ENCODE results near the gene KRTAP4-11. TPM values are rescaled to one million over a fixed set of nuclear protein-coding genes. Genes with fewer than 3 reads are reported as not detected.
"Not testable (repeated sequence)": the region's sequence is repeated elsewhere in the genome, so short reads cannot be mapped to it uniquely, and the experiment has no call there.

Gene KRTAP4-11
- polyA plus RNA-seq, 1 donor: not detected

DNA sequence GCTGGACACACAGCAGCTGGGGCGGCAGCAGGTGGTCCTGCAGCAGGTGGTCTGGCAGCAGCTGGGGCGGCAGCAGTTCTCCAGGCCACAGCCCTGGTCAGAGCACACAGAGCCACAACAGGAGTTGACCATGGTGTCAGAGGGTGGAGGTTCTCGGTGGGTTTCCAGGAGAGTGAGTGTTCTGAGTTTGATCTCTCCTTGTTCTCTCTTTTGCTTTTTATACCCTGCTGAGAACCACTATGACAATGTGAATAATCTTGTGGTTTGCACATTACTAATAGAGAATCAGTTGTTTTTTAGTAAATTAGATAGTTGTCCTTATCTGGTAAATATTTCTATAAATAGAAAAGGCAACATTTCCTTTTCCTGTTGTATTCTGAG, 5.8 kb upstream of the KRTAP4-11 start, which contains the start of gene KRTAP4-12:
KRTAP4-12 (minus strand) TSS at position 192 of the 381 bp plus-strand sequence; CDS start at position 132, 60 bp downstream.
- DNase-seq (ENCODE audit: low read depth): not testable (repeated sequence)

DNA sequence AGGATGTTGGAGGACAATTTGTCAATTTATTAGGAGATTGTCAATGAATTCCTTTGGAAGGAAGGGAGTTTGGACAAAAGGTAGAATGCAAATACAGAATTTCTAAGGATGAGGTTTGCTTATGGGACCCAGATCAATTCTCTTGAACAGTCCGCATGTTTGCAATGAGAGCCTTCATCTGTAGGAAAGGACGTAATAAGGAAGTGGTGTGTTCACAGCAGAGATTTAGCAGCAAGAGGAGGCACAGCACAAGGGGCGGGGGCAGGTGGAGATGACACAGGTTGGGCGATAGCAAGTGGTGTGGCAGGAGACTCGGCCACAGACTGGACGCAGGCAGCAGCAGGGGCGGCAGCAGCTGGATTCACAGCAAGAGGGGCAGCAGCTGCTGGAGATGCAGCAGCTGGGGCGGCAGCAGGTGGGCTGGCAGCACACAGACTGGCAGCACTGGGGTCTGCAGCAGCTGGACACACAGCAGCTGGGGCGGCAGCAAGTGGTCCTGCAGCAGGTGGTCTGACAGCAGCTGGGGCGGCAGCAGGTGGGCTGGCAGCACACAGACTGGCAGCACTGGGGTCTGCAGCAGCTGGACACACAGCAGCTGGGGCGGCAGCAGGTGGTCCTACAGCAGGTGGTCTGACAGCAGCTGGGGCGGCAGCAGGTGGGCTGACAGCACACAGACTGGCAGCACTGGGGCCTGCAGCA, 5.3 kb upstream of the KRTAP4-11 start:
- not testable (repeated sequence) for DNase-seq (ENCODE audit: low read depth)

DNA sequence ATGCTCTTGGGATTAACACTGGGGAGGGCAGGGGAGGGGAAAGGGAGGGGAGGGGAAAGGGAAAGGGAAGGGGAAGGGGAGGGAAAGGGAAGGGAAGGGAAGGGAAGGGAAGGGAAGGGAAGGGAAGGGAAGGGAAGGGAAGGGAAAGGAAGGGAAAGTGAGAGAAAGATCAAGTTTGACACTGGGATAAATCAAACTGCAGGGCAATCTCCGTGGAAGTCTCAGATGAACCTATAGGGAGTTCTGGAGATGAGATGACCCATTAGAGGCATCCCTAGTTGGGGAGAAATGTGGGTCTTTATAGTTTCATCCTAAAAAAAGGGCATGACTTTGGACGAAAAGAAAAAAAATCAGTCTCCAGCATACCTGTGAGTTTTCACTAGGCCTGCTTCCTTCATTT, 3.6 kb upstream of the KRTAP4-11 start:
- DNase-seq (ENCODE audit: low read depth): no peak

DNA sequence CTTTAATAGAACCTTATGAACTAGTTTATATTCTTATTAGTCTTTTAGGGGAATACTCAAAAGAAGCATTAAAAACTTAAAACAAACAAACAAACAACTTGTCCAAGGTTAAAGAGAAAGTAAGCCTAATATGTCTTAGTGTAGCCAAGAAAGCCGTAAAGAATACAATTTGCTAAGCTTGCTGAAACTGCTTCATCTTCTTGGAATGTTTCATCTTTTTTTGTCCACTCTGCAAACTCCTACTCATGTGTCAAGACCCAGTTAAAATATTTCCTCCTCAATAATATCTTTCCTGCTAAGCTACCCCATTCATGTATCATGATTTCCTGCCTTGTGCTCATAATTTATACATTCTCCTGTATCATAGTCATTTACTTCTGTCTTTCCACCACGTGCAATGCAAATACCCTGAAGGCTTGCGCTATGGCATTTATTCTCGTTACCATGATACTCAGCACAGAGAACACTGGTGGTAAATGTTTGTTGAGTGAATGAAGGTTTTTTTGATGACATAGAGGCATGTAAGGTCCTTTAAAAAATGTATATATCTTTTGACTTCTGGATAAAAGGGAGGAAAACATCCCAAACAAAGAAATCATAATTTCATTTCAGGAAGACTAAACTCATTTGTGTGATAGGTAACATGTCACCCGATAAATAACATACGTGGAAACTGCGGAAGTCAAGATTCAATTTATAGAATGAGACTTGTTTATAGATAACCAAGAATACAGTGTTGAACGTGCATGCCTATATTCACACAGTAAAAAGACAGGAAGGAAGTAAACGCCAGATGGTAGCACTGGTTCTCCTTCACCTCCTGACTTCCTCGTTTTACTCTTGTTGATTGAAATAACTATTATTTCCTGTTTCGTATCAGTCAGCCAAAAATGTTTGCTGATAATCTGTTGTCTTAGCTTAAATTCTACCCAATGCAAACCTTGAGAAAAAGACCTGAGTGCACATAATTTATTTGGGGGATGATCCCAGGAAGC, 1.8 kb upstream of the KRTAP4-11 start:
- not testable (repeated sequence) for DNase-seq (ENCODE audit: low read depth)

DNA sequence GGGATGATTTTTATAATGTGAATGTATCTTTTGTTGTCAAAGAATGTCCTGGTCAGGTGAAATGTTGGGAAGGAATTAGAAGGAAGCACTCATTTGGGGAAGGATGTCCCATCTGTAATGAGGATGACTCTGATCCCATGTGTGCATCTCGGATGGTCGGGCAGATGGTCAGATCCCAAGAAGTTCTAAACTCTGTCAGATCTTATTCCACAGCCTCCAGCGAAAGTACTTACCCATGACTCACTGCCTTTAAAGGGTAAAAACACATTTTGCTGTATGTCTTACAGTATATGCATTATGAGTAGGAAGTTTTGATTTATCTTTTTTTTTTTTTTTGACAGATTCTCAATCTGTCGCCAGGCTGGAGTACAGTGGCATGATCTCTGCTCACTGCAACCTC, 548 bp upstream of the KRTAP4-11 start:
- no peak for DNase-seq (ENCODE audit: low read depth)

DNA sequence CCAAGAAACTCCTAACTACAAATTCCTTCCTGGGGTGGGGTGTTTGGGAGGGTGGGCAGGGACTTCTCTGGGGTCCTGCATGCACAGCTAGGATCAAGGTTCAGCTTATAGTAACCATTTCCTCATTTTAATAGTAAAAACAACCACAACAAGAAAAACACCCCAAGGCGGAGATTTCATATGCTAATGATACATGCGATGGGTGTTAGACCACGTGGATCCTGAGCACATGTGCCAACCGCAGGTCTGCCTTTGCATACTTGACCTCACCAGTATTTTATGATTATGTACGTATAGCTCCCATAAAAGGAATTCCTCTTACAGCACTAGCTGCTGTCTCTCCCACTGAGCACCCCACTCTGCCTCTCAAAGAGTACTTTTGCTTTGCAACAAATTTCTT, 1.9 kb downstream of the KRTAP4-11 start:
- DNase-seq (ENCODE audit: low read depth): no peak

DNA sequence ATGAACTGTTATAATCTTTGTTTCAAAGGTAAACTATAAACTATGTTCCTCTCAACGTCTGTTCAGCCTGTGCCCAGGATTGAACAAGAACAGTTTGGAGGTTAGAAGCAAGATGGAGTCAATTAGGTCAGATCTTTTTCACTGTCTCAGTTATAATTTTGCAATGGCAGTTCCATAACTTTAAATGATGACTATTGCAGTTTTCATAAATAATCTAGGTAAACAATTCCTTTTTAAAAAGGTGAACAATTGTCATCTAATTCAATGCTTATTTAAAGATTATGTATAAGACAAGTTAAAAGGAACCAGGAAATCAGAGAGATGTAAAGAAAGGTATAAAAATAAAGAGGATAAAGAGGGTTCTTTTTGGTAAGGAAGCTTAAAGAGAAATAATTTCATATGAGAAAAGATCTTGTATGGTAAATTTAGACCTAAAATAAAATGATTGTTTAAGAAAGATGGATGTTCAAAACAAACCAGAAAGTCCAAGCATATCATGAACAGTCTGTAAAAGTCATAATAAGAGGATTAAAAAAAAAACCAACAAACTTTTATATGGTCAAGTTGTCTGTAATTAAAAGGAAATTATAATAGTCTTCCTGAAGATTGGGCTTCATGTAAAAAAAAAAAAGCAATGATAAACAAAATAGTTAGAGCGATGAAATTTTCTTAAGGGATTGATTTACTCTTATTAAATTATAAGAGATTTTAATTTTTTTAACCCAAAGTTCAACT, 6.9 kb downstream of the KRTAP4-11 start:
- no peak for DNase-seq (ENCODE audit: low read depth)

DNA sequence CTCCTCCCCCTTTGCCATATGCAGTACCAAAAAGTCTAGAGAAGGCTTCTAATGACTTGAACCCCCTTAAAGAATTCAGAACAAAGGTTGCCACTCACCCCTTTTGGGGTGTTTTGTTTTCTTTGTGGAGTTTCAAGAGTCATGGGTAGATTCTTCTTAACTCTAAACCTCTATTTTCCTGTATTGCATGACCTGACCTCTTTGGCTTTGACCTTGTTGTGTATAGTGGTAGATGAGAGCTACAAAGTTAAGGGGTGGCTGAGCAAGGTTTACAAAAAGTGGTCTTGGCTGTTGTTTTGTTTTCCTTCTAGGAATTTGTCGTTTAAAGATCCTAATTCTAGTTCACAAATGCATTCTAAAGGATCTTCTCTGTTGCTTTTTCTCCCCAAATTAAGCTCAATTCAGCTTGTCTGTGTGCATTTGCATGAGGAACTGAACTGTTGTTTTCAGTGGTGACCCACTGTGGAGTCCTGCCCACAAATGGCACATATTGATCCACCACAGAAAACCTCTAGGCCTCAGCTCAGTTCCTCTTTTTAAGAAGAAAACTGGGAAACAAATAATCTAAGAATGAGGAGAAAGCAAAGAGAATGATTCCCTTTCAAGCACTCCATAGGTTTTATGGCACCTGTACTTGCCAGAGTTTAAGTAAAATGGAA, 9.3 kb downstream of the KRTAP4-11 start:
- DNase-seq (ENCODE audit: low read depth): not testable (repeated sequence)

DNA sequence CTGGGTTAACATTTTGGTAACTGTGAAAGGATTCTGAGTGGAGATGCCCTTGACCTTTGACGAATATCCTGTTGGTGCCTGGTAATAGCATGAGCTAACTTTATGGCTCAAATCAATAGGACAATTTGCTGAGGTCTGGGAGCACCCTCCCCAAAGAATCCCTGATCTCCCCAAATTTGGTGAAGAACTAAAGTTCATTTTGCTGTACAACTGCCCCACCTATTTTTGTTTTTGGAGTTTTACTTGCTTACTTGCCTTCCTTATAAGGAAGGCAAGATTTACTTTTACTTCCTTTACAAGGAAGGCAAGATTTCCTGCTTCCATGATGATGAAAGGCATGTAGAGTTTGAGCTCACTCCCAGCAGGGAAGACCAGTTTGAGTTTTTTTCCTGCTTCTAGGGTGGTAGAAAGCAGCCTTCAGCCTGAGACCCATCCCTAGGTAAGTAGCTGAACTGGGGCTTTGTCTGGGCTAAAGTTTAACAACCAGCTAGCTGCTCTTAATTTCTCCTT, 10.2 kb downstream of the KRTAP4-11 start:
- no peak for DNase-seq (ENCODE audit: low read depth)

DNA sequence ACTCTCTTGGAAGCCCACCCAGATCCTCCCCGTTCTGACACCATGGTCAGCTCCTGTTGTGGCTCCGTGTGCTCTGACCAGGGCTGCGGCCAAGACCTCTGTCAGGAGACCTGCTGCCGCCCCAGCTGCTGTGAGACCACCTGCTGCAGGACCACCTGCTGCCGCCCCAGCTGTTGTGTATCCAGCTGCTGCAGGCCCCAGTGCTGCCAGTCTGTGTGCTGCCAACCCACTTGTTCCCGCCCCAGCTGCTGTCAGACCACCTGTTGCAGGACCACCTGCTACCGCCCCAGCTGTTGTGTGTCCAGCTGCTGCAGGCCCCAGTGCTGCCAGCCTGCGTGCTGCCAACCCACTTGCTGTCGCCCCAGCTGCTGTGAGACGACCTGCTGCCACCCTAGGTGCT, 12.8 kb downstream of the KRTAP4-11 start, which contains the start of gene KRTAP4-9:
KRTAP4-9 (plus strand) TSS at position 43 of the 400 bp plus-strand sequence; CDS start at position 43, 0 bp downstream.
- DNase-seq (ENCODE audit: low read depth): not testable (repeated sequence)

DNA sequence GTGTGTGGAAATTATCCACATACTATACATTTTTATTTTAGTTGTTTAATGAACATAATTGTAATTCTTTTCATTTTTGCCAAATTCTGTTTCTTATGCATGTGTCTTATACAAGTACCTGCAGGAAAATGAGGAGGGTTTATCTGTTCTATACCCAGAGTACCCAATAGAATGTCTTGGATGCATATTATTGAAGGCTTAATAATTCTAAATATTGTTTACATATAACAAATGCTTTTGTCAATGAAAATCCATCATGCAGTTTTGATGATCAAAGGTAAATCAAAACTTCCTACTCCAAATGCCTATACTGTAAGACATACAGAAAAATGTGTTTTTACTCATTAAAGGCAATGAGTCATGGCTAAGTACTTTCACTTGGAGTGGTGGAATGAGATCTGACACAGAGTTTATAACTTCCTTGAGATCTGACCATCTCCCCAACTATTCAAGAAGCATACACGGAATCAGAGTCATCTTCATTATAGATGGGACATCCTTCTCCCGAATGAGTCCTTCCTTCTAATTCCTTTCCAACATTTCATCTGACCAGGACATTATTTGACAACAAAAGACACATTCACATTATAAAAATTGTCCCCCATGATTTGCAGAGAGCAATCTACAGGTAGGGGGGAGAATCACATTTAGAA, 13.7 kb downstream of the KRTAP4-11 start:
- not testable (repeated sequence) for DNase-seq (ENCODE audit: low read depth)

DNA sequence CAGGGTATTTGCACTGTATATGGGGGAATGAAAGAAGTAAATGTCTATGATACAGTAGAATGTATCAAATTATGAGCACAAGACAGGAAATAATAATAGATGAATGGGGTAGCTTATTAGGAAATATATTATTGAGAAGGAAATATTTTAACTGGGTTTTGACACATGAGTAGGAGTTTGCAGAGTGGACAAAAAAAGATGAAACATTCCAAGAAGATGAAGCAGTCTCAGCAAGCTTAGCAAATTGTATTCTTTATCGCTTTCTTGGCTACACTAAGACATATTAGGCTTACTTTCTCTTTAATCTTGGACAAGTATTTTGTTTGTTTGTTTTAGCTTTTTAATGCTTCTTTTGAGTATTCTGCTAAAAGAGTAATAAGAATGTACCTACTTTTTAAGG, 14.3 kb downstream of the KRTAP4-11 start:
- no peak for DNase-seq (ENCODE audit: low read depth)

DNA sequence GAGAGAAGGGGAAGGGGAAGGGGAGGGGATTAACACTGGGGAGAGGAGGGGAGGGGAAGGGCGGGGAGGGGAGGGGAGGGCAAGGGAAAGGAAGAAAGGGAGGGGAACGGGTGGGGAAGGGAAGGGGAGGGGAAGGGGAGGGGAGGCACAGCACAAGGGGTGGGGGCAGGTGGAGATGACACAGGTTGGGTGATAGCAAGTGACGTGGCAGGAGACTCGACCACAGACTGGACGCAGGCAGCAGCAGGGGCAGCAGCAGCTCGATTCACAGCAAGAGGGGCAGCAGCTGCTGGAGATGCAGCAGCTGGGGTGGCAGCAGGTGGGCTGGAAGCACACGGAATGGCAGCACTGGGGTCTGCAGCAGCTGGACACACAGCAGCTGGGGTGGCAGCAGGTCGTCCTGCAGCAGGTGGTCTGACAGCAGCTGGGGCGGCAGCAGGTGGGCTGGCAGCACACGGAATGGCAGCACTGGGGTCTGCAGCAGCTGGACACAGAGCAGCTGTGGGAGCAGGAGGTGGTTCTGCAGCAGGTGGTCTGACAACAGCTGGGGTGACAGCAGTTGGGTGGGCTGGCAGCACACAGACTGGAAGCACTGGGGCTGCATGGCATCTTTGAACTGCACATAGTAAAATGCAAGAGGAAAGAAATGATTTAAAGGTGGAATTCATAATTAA, 16.4 kb downstream of the KRTAP4-11 start, which contains the start of gene KRTAP4-16:
KRTAP4-16 (minus strand) TSS at position 624 of the 674 bp plus-strand sequence; CDS start at position 624, 0 bp downstream.
- DNase-seq (ENCODE audit: low read depth): no peak

DNA sequence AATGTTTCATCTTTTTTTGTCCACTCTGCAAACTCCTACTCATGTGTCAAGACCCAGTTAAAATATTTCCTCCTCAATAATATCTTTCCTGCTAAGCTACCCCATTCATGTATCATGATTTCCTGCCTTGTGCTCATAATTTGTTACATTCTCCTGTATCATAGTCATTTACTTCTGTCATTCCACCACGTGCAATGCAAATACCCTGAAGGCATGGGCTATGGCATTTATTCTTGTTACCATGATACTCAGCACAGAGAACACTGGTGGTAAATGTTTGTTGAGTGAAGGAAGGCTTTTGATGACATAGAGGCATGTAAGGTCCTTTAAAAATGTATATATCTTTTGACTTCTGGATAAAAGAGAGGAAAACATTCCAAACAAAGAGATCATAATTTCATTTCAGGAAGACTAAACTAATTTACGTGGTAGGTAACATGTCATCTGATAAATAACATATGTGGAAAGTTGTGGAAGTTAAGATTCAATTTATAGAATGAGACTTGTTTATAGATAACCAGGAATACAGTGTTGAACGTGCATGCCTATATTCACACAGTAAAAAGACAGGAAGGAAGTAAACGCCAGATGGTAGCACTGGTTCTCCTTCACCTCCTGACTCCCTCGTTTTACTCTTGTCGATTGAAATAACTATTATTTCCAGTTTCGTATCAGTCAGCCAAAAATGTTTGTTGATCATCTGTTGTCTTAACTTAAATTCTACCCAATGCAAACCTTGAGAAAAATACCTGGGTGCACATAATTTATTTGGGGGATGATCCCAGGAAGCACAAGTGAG, 18.3 kb downstream of the KRTAP4-11 start:
- DNase-seq (ENCODE audit: low read depth): not testable (repeated sequence)

DNA sequence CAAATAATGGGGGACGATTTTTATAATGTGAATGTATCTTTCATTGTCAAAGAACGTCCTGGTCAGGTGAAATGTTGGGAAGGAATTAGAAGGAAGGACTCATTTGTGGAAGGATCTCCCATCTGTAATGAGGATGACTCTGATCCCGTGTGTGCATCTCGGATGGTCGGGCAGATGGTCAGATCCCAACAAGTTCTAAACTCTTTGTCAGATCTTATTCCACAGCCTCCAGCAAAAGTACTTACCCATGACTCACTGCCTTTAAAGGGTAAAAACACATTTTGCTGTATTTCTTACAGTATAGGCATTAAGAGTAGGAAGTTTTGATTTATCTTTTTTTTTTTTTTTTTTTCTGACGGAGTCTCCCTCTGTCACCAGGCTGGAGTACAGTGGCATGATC, 19.7 kb downstream of the KRTAP4-11 start:
- no peak for DNase-seq (ENCODE audit: low read depth)

DNA sequence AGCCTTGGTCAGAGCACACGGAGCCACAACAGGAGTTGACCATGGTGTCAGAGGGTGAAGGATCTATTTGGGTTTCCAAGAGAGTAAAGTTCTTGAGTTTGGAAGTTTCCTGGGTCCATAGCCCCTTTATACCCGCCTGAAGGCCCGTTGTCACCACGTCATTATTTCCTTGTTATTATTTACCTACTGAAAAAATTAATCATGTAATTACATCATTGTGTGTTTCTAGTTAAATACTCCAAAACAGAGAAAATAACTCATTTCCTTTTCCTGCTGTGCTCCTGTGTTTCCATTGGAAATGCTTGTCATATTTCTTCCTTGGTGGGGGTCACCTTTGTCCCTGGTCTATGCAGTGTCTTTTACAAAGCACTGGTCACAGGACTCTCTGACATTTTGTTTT, 20.1 kb downstream of the KRTAP4-11 start, which contains the start of gene KRTAP4-8:
KRTAP4-8 (minus strand) TSS at position 101 of the 400 bp plus-strand sequence; CDS start at position 43, 58 bp downstream.
- no peak for DNase-seq (ENCODE audit: low read depth)

DNA sequence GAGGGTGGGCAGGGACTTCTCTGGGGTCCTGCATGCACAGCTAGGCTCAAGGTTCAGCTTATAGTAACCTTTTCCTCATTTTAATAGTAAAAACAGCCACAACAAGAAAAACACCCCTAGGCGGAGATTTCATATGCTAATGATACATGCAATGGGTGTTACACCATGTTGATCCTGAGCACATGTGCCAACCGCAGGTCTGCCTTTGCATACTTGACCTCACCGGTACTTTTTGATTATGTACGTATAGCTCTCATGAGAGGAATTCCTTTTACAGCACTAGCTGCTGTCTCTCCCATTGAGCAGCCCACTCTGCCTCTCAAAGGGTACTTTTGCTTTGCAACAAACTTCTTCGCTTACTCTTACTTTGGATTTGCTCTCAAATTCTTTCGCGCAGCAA, 22.1 kb downstream of the KRTAP4-11 start:
- DNase-seq (ENCODE audit: low read depth): no peak

DNA sequence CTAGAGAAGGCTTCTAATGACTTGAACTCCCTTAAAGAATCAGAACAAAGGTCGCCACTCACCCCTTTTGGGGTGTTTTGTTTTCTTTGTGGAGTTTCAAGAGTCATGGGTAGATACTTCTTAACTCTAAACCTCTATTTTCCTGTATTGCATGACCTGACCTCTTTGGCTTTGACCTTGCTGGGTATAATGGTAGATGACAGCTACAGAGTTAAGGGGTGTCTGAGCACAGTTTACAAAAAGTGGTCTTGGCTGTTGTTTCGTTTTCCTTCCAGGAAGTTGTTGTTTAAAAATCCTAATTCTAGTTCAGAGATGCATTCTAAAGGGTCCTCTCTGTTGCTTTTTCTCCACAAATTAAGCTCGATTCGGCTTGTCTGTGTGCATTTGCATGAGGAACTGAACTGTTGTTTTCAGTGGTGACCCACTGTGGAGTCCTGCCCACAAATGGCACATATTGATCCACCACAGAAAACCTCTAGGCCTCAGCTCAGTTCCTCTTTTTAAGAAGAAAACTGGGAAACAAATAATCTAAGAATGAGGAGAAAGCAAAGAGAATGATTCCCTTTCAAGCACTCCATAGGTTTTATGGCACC, 29.3 kb downstream of the KRTAP4-11 start:
- not testable (repeated sequence) for DNase-seq (ENCODE audit: low read depth)
